Activated CD4-positive, alpha-beta T cell treated with anti-CD3 and anti-CD28 coated beads, Interleukin-2, amount 50 U/mL, for 16 hours (primary cell): ENCODE results near the gene SNRPD1.
A peak's percentile ranks its signal among the peaks of the same experiment; 100 is the strongest.
"Not testable (repeated sequence)": the region's sequence is repeated elsewhere in the genome, so short reads cannot be mapped to it uniquely, and the experiment has no call there.

Experiments
- DNase-seq: peaks from one replicate; pipeline ENCODE4 v3.0.0-alpha.2; 2020

SNRPD1 gene

DNA sequence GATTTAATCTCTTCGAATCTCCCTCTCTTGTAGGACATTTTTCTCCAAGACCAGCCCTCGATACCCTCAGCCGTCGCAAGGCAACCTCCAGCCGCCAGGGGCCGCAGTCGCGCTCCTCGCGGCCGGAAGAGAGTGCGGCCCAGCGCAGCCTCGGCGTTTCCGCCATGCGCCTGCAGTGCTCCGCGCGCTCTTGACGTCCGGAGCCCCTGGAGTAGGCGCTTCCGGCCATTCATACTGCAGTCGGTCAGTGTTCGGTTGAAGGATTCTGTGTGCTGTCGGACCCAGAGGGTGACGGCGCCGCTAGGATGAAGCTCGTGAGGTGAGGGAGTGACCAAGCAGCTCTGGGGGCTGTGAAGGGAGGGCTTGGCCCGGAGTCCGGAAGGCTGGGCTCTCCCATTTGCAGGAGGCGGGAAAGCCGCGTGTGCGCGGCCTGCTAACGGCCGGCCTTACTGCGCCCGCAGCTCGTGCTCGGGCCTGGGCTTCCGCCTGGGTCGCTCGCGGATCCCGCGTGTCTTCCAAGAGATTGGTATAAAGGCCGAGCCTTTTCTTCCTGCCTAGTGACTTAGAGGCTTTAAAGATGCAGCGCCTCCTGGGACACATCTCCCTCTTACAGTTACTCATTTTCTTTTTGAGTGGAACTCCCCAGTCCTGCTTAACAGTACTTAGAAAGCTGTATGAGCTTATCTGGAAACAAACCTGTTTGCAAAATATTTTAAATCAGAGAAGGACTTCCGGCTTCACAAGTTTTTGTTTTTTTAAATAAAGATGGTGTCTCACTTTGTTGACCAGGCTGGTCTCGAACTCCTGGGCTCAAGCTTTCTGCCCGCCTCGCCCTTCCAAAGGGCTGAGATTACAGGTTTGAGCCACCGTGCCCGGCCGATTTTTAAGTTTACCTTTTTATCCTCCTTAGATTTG lies at the start of gene SNRPD1:
Gene SNRPD1, plus strand, starts transcription at position 190 of the 915 bp plus-strand sequence. Its CDS starts 116 bp downstream, at position 306.
- DNase-seq = peak; percentile 93

DNA sequence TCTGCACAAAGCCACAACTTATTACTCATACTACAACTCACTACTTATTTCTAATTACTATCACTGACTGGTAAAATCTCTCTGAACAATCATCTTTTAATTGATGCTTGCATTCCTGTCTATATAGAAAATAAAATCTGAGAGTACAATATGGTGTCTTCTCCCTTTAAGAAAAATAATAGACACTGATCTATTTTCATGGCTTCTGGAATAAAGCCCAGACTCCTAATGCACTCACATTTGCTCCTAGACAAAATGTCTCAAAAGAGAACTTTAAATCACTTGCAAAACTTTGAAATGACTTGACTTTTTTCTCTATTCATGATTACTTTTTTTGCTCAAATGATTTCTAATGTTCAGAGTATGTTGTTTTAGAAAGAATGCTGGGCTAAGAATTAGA lies 40.3 kb upstream of the SNRPD1 start:
- no peak for DNase-seq

DNA sequence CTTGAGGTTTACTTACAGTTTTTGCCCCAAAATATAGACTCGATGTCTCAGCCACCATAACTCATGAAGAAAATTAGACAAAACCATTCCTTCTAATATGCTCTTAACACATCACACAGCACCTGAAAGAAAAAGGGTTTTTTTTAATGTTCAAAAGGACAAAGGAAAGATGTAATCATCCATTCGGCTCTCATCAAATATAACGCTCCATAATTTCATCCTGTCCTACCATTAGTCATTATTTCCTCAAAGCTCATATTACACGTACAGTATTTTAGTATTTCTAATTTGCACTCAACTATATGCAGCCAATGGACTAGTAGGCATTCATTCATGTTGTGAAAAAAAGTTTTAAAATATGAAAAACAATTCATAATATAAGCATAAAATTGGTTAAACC lies 36.5 kb upstream of the SNRPD1 start:
- no peak for DNase-seq

DNA sequence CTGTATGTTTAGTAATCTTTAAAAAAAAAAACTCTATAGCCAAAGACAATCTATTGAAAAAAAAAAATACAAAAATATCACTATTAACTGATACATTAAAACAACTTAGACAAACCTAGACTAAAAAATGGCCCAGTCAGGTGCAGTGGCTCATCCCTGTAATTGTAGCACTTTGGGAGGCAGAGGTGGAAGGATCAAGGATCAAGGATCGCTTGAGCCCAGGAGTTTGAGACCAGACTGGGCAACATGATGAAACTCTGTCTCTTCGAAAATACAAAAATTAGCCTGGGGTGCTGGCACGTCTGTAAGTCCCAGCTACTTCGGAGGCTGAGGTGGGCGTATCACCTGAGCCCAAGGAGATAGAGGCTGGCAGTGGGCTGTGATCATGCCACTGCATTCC lies 27.7 kb upstream of the SNRPD1 start:
- DNase-seq = no peak

DNA sequence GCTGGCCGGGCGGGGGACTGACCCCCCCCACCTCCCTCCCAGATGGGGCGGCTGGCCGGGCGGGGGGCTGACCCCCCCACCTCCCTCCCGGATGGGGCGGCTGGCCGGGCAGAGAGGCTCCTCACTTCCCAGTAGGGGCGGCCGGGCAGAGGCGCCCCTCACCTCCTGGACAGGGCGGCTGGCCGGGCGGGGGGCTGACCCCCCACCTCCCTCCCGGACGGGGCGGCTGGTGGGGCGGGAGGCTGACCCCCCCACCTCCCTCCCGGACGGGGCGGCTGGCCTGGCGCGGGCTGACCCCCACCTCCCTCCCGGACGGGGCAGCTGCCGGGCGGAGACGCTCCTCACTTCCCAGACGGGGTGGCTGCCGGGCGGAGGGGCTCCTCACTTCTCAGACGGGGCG lies 19.8 kb upstream of the SNRPD1 start:
- not testable (repeated sequence) for DNase-seq

DNA sequence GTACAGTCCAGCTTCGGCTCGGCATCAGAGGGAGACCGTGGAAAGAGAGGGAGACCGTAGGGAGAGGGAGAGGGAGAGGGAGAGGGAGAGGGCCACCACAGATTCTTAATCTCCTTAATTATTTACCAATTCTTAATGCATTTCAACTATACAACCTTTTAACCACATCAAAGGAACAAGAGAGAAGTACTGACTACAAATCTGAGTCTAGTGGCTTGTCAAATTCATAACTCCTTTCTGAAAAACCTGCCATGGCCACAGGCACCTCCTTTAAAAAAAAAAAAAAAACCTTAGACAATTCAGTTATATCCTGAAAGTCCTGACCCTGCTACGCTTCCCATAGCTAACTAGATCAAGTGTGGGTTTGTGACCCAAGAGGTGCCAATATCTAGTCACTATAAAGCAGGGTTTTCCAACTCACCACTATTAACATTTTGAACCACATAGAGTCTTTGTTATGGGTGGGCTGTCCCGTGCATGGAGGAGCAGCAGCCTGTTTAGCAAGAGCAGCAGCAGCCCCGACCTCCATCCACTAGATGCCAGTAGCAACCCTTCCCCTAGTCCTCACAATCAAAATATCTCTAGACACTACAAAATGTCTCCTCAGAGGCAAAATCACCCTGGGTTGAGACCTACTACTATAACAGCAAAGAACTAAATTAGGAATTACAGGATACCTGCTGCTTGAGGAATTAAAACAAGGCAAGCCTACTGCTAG lies 18.4 kb upstream of the SNRPD1 start:
- peak; percentile 23 for DNase-seq

DNA sequence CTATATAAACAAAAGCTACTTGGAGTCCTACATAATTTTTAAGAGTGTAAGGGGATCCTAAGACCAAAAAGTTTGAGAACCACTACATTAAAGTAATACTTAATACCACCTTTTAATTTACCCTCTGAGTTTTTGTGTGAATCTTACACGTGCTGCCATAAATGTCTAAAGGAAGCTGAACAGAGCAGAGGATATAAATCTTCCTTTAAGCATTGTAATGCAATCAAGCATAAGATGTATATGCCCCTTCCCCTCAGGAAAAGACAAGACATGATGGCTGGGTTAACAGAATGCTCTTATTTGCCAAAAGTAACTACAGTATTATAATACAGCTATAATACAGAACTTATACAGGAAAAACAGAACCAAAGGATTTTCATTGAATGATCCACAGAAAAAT lies 14.5 kb upstream of the SNRPD1 start:
- no peak for DNase-seq

DNA sequence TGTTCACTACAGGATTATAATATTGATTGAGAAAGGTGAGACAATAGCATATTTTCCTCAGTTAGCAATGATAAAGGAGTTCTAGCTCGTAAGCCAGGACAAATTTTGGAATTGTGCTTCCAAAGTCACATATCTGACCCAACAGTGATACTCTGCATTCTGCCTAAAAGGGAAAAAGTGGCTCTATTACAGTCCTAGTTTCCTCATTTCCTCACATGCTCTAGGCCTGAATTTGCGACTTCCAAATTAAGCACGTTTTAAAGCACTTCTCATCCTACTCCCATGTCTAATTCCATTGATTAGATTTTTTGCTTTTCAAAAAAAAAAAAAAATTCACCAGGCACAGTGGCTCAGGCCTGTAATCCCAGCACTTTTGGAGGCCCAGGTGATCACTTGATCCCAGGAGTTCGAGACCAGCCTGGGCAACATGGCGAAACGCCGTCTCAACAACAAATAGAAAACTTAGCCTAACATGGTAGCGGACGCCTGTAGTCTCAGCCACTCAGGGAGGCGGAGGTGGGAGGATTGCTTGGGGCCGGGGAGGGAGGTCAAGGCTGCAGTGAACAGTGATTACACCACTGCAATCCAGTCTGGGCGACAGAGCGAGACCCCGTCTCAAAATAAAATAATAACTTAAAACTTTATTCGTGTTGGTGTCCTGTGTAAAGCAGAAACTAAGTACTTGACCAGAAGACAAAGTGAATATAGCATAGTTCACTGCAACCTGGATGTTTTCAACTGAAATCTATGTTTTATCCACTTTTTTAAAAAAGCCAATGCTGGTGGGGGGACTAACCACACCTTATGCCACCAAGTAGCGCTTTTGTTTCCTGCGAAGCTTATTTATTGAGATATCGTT lies 13.2 kb upstream of the SNRPD1 start:
- no peak for DNase-seq

DNA sequence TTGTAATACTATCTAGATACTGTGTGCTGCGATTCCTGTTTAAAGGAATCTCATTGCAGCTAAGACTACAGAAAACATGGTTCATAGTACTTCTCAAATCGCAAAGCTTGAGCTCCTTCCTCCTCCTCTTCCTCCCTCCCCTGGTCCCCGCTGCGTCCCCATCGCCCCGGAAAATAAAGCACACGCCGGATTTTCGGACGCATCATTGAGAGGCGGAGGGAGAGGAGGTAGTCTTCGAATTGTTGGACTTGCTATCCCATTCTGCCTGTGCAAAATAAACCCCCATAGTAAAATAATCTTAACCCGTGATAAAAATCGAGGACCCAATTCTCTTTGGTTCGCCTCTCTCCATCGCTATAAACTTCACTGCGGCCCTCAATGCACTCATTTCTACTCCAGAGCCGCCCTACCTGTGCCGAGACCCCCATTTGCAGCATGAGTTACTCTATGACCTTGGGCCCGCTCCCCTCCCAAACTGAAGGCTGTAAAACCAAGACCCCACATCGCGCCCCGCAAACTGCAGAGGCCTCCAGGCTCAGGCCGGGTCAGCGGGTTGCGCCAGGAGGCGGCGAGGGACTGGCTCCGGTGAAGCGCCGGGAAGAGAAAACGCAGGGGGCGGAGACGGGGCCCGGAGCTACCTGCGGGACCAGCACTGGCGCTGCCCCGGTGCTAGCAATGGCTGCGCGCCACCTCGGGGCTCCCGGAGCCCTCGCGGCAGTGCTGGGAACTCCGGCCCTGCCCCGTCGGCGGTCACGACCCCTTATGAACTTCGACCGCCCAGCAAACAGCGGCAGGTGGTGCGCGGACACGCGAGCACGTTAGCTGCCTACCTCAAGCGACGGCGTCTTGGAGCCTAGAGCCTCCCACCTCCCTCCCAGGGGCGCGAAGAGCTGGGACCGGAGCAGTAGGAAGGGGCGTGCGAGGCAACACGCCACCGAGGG lies 12.3 kb upstream of the SNRPD1 start:
- DNase-seq = peak; percentile 37

DNA sequence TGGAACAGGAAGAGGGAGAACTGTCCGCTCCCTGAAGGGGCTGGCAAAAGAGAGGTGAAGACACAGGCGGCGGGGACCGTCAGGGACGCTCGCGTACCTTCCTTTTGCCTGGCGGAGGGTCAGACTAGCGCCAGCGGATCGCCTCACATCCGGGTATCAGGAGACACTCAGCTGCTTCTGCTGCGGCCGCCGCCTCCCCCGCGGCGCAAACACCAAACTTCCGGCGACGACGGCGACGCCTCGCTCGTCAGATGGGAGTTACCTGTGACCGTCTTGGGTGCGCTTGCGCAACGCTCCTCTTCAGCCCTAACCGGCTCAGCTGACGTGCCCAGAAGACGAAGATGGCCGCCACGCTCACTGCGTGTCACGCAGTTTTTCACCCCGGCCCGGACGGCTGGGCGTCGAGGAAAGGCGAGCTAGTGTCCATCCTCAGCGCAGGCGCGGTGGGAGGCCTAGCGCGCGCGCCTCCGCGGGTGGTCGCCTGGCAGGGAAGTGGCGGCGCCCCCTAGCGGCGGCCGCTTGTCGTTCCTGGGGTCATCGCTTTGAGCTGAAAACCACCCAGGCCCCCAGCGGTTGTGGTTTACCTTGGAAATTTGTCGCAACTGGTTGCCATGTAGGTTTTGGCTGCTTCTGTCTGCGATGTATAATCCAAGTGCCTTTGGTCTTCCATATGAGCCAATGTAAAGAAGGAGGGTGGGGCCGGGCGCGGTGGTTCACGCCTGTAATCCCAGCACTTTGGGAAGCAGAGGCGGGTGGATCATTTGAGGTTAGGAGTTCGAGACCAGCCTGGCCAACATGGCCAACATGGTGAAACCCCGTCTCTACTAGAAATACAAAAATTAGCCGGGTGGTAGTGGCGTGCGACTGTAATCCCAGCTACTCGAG lies 11.3 kb upstream of the SNRPD1 start, which contains the start of gene ESCO1:
Gene ESCO1, minus strand, starts transcription at position 179 of the 885 bp plus-strand sequence. CDS start 25,861 bp downstream, outside the sequence.
- peak; percentile 98 for DNase-seq

DNA sequence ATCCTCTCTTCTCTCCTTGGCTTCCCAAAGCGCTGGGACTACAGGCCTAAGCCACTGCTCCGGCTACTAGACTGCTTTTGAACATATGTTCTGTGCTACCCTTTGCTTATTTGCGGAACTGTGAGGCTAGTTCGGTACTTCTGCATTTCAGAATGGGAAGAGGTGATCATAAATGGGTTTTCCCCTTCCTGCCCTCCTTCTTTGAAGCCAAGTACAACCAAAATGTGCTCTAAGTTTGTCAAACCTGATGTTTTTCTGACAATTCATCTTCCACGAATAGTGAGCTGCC lies 9.9 kb upstream of the SNRPD1 start:
- no peak for DNase-seq

DNA sequence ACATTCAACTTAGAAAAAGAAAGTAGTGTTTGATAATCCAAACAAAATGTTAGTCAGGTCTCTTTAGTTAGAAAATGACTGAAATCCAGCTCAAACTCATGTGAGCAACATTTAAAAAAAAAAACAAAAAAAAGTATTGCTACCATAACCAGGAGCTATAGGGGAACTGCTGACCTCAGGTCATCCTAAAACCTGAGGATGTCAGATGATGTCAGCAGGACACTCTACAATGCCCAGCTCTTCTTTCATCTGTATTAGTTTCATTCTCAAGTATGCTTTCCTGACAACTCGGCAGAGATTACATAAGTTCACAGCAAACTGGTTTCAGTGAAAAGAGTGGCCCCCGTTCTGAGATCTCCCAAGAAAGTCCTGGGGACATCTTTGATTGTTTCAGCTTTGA lies 7.4 kb upstream of the SNRPD1 start:
- no peak for DNase-seq

DNA sequence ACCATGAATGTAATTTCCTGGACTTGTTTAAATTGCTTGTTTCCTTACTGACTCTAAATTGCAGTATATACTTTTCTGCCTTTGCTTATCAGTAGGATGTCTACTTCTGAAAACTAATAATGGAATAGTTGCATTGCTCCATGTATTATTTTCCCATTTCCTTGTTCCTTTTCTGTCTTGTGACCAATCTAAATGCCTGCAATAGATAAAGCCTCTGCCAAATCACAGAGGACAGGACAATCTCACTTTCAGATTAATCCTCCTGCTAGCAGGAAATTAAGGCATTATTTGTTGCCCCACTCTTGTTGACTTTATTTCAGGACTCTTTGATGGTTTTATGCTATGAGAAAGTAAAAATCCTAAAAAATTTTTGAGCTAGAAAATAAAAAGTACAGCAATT lies 6.9 kb upstream of the SNRPD1 start:
- DNase-seq = no peak

DNA sequence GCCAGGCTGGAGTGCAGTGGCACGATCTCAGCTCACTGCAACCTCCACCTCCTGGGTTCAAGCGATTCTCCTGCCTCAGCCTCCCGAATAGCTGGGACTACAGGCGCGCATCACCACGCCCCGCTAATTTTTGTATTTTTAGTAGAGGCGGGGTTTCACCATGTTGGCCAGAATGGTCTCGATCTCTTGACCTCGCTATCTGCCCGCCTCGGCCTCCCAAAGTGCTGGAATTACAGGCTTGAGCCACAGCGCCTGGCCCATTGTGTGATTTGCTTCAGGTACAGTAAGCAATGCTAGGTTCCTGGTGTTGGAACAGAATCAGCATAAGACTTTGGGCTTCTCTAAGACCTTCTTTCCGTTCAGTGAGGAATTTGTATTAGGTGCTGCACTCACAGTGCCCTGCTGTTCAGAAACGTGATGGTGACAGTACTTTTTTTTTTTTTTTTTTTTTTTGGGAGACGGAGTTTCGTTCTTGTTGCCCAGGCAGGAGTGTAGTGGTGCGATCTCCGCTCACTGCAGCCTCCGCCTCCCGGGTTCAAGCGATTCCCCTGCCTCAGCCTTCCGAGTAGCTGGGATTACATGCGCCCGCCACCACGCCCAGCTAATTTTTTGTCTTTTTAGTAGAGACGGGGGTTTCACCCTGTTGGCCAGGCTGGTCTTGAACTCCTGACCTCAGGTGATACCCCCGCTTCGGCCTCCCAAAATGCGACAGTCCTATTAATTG lies 551 bp upstream of the SNRPD1 start:
- not testable (repeated sequence) for DNase-seq

DNA sequence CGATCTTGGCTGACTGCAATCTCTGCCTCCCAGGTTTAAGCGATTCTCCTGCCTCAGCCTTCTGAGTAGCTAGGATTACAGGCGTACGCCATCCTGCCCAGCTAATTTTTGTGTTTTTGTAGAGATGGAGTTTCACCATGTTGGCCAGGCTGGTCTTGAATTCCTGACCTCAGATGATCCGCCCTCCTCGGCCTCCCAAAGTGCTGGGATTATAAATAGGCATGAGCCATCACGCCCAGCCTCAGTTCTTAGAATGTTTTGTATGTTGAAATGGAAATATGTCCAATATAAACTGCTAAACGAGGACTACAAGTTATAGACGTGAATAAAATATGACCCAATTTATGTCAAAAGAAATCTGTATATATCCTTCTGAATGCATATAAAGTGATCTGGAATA lies 9.5 kb downstream of the SNRPD1 start:
- DNase-seq = not testable (repeated sequence)

DNA sequence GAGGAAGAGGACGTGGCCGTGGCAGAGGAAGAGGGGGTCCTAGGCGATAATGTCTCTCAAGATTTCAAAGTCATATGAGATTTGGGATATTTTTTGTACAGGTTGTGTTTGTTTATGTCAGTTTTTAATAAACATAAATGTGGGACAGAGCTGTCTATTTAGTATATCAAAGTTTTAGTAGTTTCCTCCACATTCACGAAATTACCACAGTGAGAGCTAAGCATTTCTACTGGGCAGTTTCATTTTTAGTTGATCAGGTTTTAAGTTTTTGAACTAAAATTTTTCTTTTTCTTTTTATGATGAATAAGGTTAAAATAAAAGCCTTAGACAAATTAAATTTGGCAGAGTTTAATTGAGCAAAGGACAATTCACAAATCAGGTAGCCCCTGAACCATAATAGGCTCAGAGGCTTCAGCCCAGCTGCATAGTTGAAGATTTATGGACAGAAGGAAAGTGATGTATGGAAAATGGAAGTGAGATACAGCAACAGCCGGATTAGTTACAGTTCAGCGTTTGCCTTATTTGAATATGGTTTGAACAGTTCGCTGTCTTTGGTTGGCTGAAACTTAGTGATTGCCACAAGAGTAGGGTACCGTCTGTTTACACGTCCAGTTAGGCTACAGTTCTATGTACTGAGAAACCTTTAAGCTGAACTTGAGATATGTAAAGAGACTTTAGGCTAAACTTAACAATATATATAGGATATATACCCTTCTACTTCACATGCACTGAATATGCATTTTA lies 17.1 kb downstream of the SNRPD1 start:
- DNase-seq = no peak

DNA sequence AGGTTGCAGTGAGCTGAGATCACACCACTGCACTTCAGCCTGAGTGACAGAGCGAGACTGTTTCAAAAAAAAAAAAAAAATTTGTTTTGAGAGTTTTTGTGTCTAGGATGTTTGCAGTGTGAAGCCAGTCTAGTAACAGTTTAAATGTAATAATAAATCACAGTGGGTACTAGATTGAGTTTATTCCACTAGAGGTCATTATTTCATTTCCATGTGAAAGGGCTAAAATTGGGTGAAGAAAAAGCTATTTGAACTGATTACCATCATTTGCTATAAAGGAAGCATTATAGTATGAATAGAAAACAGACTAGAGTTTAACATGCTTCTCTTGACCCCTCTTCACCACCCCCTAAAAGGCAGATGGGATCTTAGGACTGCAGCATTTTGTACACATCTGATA lies 20.3 kb downstream of the SNRPD1 start:
- DNase-seq = no peak

DNA sequence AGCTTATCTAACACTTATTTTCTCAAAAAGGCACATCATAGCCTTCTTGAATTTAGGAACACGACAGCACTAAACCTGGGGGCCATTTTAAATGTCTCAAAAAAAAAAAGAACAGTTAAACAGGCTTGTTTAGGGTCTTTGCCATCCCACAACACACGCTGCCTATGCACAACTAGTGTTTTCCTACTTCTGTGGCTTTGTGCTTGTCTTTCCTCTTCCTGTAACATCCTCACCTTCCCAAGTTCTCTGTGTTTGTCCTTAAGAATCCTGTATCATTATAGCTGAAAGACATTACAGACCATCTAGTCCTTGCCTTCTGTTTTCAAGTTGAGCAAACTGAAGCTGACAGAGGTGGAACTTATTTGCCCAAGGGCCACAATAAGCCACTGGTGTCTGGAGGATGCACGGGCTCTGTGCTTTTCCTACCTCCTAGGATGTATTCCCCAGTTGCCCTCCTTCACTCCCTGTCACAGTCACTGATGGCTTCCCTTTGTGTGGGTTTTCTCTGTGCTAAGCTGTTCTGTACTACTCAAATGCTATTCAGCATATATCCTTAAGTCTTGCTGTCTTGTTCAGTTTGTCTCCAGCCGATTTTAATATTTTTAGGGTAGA lies 22.6 kb downstream of the SNRPD1 start:
- no peak for DNase-seq

DNA sequence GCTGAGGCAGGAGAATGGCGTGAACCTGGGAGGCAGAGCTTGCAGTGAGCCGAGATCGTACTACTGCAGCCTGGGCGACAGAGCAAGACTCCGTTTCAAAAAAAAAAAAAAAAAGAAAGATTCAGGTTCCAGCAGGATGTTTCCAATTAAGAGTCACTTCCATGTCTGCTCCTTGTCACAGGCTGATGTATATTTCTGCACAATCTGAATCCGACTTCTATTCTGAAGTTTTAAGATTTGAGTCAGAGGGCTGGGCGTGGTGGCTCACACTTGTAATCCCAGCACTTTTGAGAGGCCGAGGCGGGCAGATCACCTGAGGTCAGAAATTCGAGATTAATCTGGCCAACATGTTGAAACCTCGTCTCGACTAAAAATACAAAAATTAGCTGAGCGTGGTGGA lies 24.7 kb downstream of the SNRPD1 start:
- DNase-seq = no peak
